Naive B cell (primary cell): ENCODE data around the gene CTRL. TPM values are rescaled to one million over a fixed set of nuclear protein-coding genes. Genes with fewer than 3 reads are reported as not detected.

ENCODE experiments used
- ATAC-seq, 2 donors: fragments of 150-1000 bp; cut with Tn5 transposase; 2 replicates each; pipeline ENCODE4 v1.10.0; 2021; ENCODE audit warnings: low read depth in 2 of 2, mild to moderate bottlenecking in 2 of 2, moderate library complexity in 2 of 2
- DNase-seq: peaks from one replicate; pipeline ENCODE4 v3.0.0; 2022
- H3K27ac Mint-ChIP-seq, 6 donors: one replicate each; pipeline ENCODE4 v1.8.0; 2020 to 2022; ENCODE audit warnings: mild to moderate bottlenecking in 6 of 6, mixed read lengths in 6 of 6, moderate library complexity in 5 of 6, inconsistent platforms in 2 of 6
- H3K27me3 Mint-ChIP-seq, 3 donors: one replicate each; pipeline ENCODE4 v1.8.0; 2021 to 2022; ENCODE audit warnings: mixed read lengths in 3 of 3, mild to moderate bottlenecking in 1 of 3
- H3K36me3 Mint-ChIP-seq, 2 donors: one replicate each; pipeline ENCODE4 v1.8.0; 2020 to 2022; ENCODE audit warnings: mixed read lengths in 2 of 2, inconsistent platforms in 1 of 2, mild to moderate bottlenecking in 1 of 2
- H3K4me1 Mint-ChIP-seq, 3 donors: one replicate each; pipeline ENCODE4 v1.8.0; 2020 to 2022; ENCODE audit warnings: mixed read lengths in 3 of 3, inconsistent platforms in 1 of 3, mild to moderate bottlenecking in 1 of 3, moderate library complexity in 1 of 3
- H3K4me3 Mint-ChIP-seq, 8 donors: one replicate each; pipeline ENCODE4 v1.8.0; 2020 to 2022; ENCODE audit warnings: mild to moderate bottlenecking in 8 of 8, mixed read lengths in 8 of 8, moderate library complexity in 8 of 8, inconsistent platforms in 2 of 8
- H3K9me3 Mint-ChIP-seq, 7 donors: one replicate each; pipeline ENCODE4 v1.8.0; 2020 to 2022; ENCODE audit warnings: mixed read lengths in 7 of 7, mild to moderate bottlenecking in 5 of 7, inconsistent platforms in 2 of 7, moderate library complexity in 1 of 7
- polyA plus RNA-seq, 6 donors: library from polyadenylated mRNA; unstranded; fragments of 300-500 nt; fragmentation: Illumina TruSeq; gene quantifications; one replicate each; pipeline ENCODE4 v1.2.3, GENCODE V29; 2021; ENCODE audit warnings: low read depth in 6 of 6

Gene CTRL
- polyA plus RNA-seq, 6 donors from 2014 or later: 0.65 to 3.2 (median 1.3) TPM

DNA sequence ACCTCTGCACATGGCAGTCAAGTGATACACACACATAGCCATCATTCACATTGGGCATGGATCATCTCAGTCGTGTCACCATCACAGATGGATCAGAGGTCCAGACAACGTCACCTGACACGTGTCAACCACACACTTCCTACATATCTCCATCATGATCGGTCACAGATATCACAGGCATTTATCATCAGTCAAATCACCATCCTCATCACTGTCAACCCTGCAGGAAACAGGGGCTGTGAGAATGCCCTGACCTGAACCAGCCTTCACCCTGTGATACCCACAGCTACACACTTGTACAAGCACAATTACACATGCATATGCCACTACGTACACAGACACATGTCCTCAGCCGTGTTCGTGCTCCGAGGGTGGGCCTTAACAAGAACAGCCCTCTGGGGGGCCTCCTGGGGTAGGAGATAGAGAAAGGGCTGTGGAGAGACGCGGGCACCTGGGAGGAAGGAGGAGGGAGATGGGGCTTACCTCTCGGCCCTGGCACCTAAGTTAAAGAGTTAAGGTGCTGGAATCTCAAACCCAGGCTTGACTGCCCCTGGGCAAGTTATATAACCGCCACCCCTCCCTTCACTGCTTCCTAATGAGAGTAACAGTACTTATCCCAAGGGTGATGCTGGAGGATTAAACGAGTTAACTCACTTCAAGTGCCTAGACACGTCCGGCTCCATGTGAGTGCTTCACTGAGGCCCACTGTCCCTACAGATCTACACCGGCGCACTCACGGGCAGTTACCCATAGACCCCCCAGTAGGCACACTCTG is 35.7 kb upstream of the CTRL start:
- Mint-ChIP-seq H3K27me3 (no peaks in the 10 kb centered on the region), H3K36me3 (peaks cover 0 to 7% of the 10 kb centered on the region in 2 donors), H3K27ac (peak overlapping the region; percentile 79 to 95 (median 90)), H3K9me3 (no peaks in the 10 kb centered on the region), H3K4me3 (peak overlapping the region; percentile 84 to 98 (median 92)), H3K4me1 (peaks cover 27 to 49% (median 34%) of the 10 kb centered on the region in 3 donors)
- ATAC-seq (no peak), DNase-seq (peak; percentile 9)

DNA sequence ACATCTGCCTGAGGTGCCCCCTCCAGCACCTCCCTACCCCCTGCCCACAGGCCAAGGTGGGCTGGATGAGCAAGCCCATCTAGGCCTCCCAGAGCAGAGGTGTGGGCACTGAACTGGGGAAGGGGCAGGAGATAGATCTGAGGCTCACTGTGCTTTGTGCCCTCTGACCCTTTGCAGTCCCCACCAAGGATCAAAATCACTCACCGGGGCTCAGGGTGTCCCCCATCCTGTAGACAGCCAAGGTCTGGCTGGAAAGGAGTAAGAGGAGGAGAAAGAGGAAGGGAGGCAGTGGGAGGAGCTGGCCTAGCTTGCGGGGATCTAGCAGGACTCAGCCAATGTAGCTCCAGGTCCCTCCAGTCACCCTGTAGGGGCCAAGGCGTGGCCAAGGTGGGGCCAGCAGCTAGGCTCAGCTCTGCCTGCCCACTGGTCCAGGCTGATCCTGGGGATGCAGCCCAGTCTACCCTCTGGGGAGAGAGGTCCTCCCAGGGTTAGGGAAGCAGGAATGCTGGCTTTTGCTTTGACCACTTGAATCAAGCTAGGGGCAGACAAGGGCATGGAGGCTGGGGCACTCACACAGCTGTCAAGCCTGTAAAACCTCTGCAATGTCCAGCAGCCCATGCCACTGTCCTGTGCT is 35.0 kb upstream of the CTRL start:
- DNase-seq: no peak
- H3K27ac Mint-ChIP-seq: peak overlapping the region in 2 of 6 donors; percentile 79 to 90
- no peaks in the 10 kb centered on the region for H3K27me3 Mint-ChIP-seq
- peaks cover 0 to 7% of the 10 kb centered on the region in 2 donors for H3K36me3 Mint-ChIP-seq
- H3K4me3 Mint-ChIP-seq: peak overlapping the region in 7 of 8 donors; percentile 84 to 97 (median 92)
- ATAC-seq: no peak
- H3K4me1 Mint-ChIP-seq: peaks cover 27 to 53% (median 34%) of the 10 kb centered on the region in 3 donors
- H3K9me3 Mint-ChIP-seq: no peaks in the 10 kb centered on the region

DNA sequence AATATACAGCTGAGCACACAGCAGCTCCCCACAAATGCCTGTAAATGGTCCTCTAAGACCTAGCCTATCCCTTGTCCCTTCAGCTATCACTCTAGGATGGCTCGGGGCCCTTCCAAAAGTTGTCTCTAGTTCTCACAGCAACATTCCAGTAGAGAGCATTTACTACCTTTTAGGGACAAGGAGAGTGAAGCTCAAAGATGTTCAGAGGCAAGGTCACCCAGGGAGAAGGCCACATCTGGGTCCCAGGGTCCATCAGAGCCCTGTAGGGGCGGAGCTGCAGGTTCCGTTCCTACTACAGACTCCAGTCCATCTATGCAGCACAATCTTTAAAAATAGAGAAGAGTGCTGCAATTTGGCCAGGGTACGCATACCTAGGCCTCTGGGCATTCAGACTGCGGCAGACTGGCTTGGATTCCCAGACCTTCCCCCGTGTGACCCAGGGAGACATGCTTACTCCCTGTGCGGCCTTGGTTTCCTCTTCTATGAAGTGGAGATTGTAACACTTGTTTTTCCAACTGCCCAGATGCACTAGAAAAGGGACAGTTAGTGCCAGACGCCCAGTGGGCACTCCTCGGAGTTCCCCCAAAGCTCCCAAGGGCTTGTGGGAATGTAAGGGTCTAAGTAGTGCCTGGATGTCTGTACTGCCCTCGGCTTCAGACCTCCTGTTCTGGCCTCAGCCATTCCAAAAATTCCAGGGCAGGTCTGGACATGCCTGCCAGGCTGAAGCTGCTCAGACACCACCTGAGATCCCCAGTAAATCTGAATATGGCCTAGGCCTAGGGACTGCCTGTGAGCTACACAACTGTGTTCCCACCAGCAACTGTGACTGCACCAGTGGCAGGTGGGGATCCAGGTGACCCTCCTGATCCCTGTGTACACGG is 34.2 kb upstream of the CTRL start:
- Mint-ChIP-seq H3K4me1 (peaks cover 27 to 53% (median 34%) of the 10 kb centered on the region in 3 donors), H3K27ac (peak overlapping the region in 2 of 6 donors; percentile 62 to 92), H3K4me3 (peak overlapping the region in 2 of 8 donors; percentile 59 to 87), H3K9me3 (no peaks in the 10 kb centered on the region), H3K27me3 (no peaks in the 10 kb centered on the region), H3K36me3 (peaks cover 0 to 7% of the 10 kb centered on the region in 2 donors)
- no peak for ATAC-seq
- no peak for DNase-seq

DNA sequence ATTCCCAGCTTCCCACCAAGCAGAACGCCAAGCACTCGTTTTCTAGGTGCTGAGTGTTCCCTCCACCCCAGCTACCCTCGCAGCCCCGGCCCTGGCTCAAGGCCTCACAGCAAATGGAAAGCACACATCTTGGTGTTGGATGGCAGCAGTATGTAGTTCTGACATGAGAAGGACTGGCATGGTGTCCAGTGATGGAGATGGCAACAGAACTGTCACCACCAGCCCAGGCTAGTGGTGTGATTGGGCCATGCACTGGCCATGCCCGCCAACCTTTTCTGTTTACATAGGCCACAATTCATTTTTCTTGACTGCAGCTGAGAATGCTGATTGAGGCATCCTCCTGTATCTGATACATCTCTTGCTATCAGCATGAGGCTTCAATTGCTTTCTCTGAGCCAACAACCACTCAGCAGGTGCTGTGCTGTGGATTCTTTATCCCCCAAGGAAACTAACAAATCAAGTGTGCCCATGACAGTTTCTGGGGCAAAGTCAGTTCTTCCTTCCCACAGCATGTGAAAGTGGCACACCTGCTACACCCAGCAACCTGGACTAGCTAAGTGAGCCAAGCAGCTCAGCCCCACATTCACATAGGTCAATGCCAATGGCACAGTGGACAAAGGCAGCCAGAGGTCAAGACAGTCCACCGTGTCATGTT is 32.9 kb upstream of the CTRL start:
- ATAC-seq (no peak), DNase-seq (no peak)
- peak overlapping the region in 2 of 8 donors; percentile 6 to 44 for H3K4me3 Mint-ChIP-seq
- no peak overlapping the region for H3K27ac Mint-ChIP-seq
- no peaks in the 10 kb centered on the region for H3K9me3 Mint-ChIP-seq
- no peaks in the 10 kb centered on the region for H3K27me3 Mint-ChIP-seq
- peaks cover 0 to 7% of the 10 kb centered on the region in 2 donors for H3K36me3 Mint-ChIP-seq
- peaks cover 24 to 49% (median 31%) of the 10 kb centered on the region in 3 donors for H3K4me1 Mint-ChIP-seq

DNA sequence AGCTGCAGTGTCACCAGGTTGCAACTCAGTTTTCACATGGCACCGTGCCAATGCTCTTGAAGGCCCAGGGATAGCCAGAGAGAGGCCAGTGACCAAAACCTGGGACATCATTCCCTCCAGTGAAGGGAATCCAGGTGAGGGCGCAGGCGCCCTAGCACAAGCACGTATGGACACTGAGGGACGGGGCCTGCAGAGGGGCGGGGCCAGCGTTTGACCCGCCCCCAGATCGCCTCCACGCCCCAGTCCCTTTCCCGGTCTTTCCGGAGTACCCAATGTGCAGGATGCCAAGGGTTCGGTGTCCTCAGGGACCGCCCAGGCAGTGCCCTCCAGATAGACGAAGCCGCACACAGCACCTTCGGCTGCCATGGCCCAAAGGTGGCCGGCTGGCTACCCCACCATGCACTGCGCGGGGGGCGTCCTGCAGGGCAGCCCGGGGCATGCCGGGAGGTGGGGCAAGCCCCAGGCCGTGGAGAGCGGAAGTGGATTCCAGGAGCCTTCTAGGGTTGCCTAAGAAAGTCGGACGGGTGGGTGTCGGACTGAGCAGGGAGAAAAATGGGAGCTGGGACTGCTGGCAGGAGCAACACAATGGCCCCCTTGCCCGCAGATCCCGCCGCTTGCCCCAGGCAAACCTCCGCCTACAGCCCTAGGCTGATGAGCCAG is 32.1 kb upstream of the CTRL start:
- ATAC-seq: no peak
- Mint-ChIP-seq H3K27me3 (no peaks in the 10 kb centered on the region), H3K4me1 (peaks cover 18 to 42% (median 27%) of the 10 kb centered on the region in 3 donors), H3K36me3 (peaks cover 0 to 7% of the 10 kb centered on the region in 2 donors), H3K9me3 (no peaks in the 10 kb centered on the region), H3K4me3 (no peak overlapping the region), H3K27ac (no peak overlapping the region)
- no peak for DNase-seq

DNA sequence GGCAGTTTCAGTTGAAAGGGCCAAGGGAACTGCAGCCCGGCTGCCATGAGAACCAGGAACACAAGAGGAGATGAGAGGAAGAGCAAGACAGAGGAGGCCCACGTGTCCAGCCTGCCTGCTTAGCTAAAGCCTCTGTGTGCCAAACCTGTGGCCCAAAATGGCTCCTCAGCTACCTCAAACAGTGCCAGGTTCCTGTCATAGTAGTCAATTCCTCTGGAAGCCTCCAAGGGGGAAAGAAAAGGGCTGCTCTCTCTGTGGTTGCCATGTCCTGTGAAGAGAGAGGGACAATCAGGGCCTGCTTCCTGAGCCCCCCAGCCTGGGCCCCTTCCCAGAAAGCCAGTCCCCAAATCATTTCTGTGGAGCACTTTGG is 31.6 kb upstream of the CTRL start:
- DNase-seq (no peak), ATAC-seq (no peak)
- Mint-ChIP-seq H3K9me3 (no peaks in the 10 kb centered on the region), H3K4me3 (no peak overlapping the region), H3K4me1 (peaks cover 18 to 42% (median 27%) of the 10 kb centered on the region in 3 donors), H3K27me3 (no peaks in the 10 kb centered on the region), H3K36me3 (peaks cover 0 to 7% of the 10 kb centered on the region in 2 donors), H3K27ac (peak overlapping the region in 1 of 6 donors; percentile 53)

DNA sequence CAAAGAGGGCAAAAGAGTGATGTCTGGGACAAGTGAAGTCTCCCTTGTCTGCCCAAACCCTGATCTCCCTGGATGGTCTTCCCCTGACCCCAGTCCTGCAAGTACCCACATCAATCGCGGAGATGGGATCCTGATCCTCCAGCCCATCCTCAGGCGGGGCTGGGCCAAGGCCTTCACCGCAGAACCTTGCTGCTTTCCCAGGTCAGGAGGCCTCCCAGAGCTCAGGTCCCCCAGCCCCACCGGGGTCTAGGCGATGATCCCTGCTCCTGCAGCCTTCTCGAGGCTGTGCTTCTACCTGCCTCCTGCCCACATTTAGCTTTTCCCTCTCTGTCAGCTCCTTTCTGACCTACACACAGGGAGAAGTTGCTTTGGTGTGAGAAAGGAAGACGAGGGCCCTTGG is 30.5 kb upstream of the CTRL start:
- Mint-ChIP-seq H3K9me3 (no peaks in the 10 kb centered on the region), H3K36me3 (peaks cover 0 to 7% of the 10 kb centered on the region in 2 donors), H3K4me3 (no peak overlapping the region), H3K4me1 (peaks cover 9 to 33% (median 19%) of the 10 kb centered on the region in 3 donors), H3K27ac (peak overlapping the region in 1 of 6 donors; percentile 66), H3K27me3 (no peaks in the 10 kb centered on the region)
- ATAC-seq: no peak
- DNase-seq: no peak

DNA sequence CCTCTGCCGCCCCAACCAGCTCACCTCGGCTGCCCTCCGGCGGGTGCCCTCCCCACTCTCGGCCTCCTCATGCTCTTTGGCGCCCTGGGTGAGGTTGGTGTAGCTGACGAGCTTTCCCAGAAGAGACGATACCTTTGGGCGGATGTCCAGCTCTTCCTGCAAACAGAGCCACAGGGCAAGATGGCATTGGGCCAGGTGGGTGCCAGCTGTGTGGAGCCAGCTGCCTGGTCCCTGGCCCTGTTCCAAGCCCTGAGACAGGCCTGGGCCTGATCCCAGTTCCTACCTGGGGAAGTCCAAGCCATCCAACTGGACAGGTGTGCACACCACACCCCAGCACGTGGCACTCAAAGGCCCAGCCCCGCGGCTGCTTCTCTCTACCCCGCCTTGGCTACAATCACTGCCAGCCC is 29.9 kb upstream of the CTRL start:
- H3K9me3 Mint-ChIP-seq: no peaks in the 10 kb centered on the region

DNA sequence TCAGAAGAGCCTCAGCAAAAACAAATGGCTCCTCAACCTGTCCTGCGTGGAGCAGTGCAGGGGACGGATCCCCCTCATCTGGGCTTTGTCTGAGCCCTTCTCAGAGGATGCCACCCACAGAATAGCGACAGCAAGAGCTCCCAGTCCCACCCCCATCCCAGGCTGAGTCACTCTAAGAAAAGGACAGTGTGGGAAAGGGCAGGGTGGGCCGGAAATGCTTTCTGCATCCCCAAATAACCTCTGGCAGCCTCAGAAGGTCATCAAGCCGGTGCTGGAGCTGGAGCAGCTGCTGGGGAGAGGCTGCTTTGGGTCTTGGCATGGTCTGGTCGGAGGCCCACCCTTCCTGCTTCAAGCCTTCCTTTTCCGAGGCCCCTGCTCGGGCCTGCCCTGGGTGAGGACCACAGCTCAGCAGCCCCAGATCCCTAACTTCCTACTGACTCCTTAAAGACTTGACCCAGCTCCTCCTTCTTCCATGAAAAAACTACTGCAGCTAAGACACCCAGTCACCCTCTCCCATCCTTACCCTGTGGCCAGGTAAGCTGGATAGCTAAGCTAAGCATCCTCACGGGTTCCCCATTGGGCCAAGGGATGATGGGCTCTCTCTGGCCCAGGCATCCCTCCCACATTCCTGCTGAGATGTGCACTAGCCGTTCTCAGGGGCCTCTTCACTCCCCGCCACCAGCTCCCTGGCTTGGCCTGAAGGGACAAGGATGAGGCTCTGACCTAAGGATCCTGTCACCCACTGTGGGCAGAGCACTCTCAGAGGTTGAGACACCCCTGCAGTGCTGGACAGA is 28.1 kb upstream of the CTRL start:
- Mint-ChIP-seq H3K4me1 (peaks cover 5 to 17% (median 6%) of the 10 kb centered on the region in 3 donors), H3K27ac (peak overlapping the region in 1 of 6 donors; percentile 57), H3K9me3 (no peaks in the 10 kb centered on the region), H3K27me3 (no peaks in the 10 kb centered on the region), H3K4me3 (no peak overlapping the region), H3K36me3 (peaks cover 0 to 7% of the 10 kb centered on the region in 2 donors)
- no peak for DNase-seq
- ATAC-seq: no peak

More for the DNA sequence above, 29.9 kb upstream of the CTRL start:
- H3K4me1 Mint-ChIP-seq: peaks cover 7 to 31% (median 16%) of the 10 kb centered on the region in 3 donors
- DNase-seq (no peak), ATAC-seq (no peak)
- peaks cover 0 to 7% of the 10 kb centered on the region in 2 donors for H3K36me3 Mint-ChIP-seq
- no peaks in the 10 kb centered on the region for H3K27me3 Mint-ChIP-seq
- no peak overlapping the region for H3K27ac Mint-ChIP-seq
- H3K4me3 Mint-ChIP-seq: no peak overlapping the region

DNA sequence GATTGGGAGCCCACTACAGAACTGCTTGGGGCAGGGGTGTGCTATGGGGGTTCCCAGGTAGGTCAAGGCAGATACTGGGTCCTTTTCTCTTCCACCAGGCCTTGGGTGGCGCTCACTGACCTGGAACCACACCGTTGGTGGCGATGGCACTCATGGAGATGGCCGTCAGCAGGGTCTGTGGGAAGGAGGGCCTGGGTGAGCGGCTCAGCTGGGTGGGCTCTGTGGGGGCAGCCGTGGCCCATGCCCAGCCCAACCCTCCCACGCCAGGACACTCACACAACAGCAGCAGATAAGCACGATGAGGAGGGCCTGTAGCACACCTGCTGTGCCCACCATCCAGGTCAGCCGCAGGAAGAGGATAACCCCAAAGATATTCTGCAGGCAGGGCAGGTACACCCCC is 26.0 kb upstream of the CTRL start:
- DNase-seq (no peak), ATAC-seq (no peak)
- Mint-ChIP-seq H3K27me3 (no peaks in the 10 kb centered on the region), H3K4me3 (no peak overlapping the region), H3K4me1 (peaks cover 0 to 6% (median 0%) of the 10 kb centered on the region in 3 donors), H3K9me3 (no peaks in the 10 kb centered on the region), H3K27ac (no peak overlapping the region), H3K36me3 (peaks cover 0 to 1% of the 10 kb centered on the region in 2 donors)

DNA sequence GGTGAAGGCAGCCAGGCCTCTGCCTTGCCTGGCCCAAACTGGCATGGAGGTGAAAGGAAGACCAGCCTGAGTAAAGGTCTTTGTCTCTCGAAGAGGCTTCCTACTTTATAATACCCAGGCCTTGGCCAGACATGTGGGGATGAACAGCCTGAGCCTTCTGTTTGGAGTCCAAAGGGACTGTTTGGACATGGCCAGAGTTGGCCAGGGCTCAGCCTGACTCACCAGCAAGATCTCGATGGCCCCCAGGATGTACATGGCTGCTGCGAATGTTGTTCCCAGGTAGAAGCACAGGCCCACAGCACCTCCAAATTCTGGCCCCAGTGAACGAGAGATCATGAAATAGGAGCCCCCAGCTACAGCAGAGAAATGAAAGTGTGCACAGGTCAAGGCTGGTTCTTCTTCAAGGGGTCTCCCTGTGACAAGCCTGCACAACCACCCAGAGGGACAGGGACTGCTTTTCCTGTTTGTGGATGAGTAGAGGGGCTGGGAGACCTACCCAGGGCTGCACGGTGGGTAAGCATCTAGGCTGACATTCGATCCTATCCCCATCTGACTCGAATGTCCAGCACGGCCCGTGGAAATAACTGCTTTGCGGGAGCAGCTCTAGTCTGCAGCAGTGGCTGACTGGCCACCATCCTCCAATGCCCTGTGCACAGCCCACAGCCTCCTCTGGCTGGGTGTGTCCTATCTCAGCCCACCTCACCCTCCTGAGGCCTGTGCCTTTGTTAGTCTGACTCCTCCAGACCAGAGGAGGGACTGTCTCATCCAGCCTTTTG is 22.9 kb upstream of the CTRL start:
- Mint-ChIP-seq H3K4me1 (no peaks in the 10 kb centered on the region), H3K27ac (peak overlapping the region in 2 of 6 donors; percentile 28 to 66), H3K9me3 (no peaks in the 10 kb centered on the region), H3K4me3 (no peak overlapping the region), H3K27me3 (no peaks in the 10 kb centered on the region), H3K36me3 (no peaks in the 10 kb centered on the region)
- DNase-seq (no peak), ATAC-seq (no peak)
